Loucy (cell line): ENCODE measurements around the gene DNM3.

Experiments
- EZH2phosphoT487 ChIP-seq: fragments of 200-600 bp; IDR thresholded peaks from 2 replicates; pipeline ENCODE4 v1.6.1; 2018; ENCODE audit warnings: antibody characterized with exemption, mild to moderate bottlenecking, moderate library complexity, borderline replicate concordance
- TF ChIP-seq, protein P1 (sequence below): fragments of 200-600 bp; sonication (generic); conservative IDR thresholded peaks from 2 replicates; pipeline ENCODE4 v1.5.1; 2014; ENCODE audit warnings: mild to moderate bottlenecking, antibody characterized with exemption, low read length

DNA sequence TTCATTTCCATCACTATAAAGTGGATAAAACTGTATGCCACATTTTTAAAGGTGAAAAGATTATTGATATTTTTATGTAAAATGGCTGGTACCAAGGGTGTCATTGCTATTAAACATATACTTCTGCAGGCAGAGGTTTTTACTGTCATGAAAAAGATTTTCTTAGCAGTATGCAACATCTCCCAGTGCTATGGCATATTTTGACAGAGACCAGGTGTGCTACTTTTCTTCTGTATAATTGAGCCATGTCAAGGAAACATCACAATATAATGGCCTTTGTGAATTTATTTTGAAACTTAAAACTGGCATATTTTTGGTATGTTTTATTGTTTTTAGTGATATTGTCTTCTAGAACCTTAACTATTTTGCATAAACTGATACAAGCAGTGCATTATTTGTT lies 362.6 kb downstream of the DNM3 start:
- TF ChIP-seq, protein P1, sequence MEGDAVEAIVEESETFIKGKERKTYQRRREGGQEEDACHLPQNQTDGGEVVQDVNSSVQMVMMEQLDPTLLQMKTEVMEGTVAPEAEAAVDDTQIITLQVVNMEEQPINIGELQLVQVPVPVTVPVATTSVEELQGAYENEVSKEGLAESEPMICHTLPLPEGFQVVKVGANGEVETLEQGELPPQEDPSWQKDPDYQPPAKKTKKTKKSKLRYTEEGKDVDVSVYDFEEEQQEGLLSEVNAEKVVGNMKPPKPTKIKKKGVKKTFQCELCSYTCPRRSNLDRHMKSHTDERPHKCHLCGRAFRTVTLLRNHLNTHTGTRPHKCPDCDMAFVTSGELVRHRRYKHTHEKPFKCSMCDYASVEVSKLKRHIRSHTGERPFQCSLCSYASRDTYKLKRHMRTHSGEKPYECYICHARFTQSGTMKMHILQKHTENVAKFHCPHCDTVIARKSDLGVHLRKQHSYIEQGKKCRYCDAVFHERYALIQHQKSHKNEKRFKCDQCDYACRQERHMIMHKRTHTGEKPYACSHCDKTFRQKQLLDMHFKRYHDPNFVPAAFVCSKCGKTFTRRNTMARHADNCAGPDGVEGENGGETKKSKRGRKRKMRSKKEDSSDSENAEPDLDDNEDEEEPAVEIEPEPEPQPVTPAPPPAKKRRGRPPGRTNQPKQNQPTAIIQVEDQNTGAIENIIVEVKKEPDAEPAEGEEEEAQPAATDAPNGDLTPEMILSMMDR = no peak
- no peak for TF ChIP-seq EZH2phosphoT487
